Colonic mucosa (tissue), 4 donors: ENCODE data around the gene PCDHA6. TPM values are rescaled to one million over a fixed set of nuclear protein-coding genes. Genes with fewer than 3 reads are reported as not detected.
A peak's percentile ranks its signal among the peaks of the same experiment; 100 is the strongest.
"Not testable (repeated sequence)": the region's sequence is repeated elsewhere in the genome, so short reads cannot be mapped to it uniquely, and the experiment has no call there.

Experiments
- DNase-seq: peaks from one replicate; pipeline ENCODE4 v3.0.0-alpha.2; 2020
- H3K27ac ChIP-seq: fragments of 200-600 bp; one replicate; pipeline ENCODE4 v1.8.0; 2021
- H3K27me3 ChIP-seq: fragments of 200-600 bp; one replicate; pipeline ENCODE4 v1.8.0; 2021
- H3K36me3 ChIP-seq: fragments of 200-600 bp; one replicate; pipeline ENCODE4 v1.8.0; 2021
- H3K4me1 ChIP-seq: fragments of 200-600 bp; one replicate; pipeline ENCODE4 v1.8.0; 2021; ENCODE audit warnings: mild to moderate bottlenecking
- H3K4me3 ChIP-seq: fragments of 200-600 bp; one replicate; pipeline ENCODE4 v1.8.0; 2021
- H3K9ac ChIP-seq, 2 donors: one replicate each; pipeline ENCODE4 v1.7.0; 2013; ENCODE audit warnings: control low read depth in 2 of 2, low read depth in 2 of 2, low read length in 2 of 2
- H3K9me3 ChIP-seq: fragments of 200-600 bp; one replicate; pipeline ENCODE4 v1.8.0; 2021
- intact Hi-C: fragments of 100-400 bp; cut with DNase I; formaldehyde crosslinking; loops from one replicate; pipeline ENCODE4 v1.14.1; 2022
- total RNA-seq, 2 donors: library from RNA; stranded (reverse); fragmentation: NEBNext Ultra II Directional in 1 of 2; extraction: Animal tissue kit (Norgen Biotek cat#: 25700) in 1 of 2; gene quantifications; one replicate each; pipeline ENCODE4 v1.2.1, GENCODE V29; 2021
- TF ChIP-seq, protein P1 (sequence below): fragments of 200-600 bp; IDR thresholded peaks from one replicate; pipeline ENCODE4 v1.8.0; 2022; ENCODE audit warnings: antibody characterized with exemption, mild to moderate bottlenecking
- donor health status: healthy.
- donor health status: DM: no; HTN: no; CAD: no.
- donor health status: DM: no; HTN: no; CAD: no.

The PCDHA6 gene
- total RNA-seq, 2 donors from 2014 or later: 0.11 to 0.12 TPM

DNA sequence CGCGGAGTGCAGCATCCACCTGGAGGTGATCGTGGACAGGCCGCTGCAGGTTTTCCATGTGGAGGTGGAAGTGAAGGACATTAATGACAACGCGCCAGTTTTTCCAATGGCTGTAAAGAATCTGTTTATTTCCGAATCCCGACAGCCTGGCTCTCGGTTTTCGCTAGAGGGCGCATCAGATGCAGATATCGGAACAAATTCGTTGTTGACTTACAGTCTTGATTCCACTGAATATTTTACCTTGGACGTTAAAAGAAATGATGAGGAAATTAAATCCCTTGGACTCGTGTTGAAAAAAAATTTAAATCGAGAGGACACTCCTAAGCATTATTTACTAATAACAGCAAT lies 26.3 kb upstream of the PCDHA6 start:
- TF ChIP-seq, protein P1, sequence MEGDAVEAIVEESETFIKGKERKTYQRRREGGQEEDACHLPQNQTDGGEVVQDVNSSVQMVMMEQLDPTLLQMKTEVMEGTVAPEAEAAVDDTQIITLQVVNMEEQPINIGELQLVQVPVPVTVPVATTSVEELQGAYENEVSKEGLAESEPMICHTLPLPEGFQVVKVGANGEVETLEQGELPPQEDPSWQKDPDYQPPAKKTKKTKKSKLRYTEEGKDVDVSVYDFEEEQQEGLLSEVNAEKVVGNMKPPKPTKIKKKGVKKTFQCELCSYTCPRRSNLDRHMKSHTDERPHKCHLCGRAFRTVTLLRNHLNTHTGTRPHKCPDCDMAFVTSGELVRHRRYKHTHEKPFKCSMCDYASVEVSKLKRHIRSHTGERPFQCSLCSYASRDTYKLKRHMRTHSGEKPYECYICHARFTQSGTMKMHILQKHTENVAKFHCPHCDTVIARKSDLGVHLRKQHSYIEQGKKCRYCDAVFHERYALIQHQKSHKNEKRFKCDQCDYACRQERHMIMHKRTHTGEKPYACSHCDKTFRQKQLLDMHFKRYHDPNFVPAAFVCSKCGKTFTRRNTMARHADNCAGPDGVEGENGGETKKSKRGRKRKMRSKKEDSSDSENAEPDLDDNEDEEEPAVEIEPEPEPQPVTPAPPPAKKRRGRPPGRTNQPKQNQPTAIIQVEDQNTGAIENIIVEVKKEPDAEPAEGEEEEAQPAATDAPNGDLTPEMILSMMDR: no peak
- no peaks in the 10 kb centered on the region for H3K27me3 ChIP-seq

DNA sequence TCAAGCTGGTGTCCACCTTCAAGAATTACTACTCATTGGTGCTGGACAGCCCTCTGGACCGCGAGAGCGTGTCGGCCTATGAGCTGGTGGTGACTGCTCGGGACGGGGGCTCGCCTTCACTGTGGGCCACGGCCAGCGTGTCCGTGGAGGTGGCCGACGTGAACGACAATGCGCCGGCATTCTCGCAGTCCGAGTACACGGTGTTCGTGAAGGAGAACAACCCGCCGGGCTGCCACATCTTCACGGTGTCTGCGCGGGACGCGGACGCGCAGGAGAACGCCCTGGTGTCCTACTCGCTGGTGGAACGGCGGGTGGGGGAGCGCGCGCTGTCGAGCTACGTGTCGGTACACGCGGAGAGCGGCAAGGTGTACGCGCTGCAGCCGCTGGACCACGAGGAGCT lies 25.4 kb upstream of the PCDHA6 start:
- H3K27me3 ChIP-seq, H3K36me3 ChIP-seq, H3K9me3 ChIP-seq, H3K27ac ChIP-seq, H3K4me3 ChIP-seq, intact Hi-C loops, H3K4me1 ChIP-seq, H3K9ac ChIP-seq, DNase-seq: not testable (repeated sequence)

More for the DNA sequence above, 26.3 kb upstream of the PCDHA6 start:
- no peaks in the 10 kb centered on the region for H3K36me3 ChIP-seq
- no peak overlapping the region for H3K27ac ChIP-seq
- no peaks in the 10 kb centered on the region for H3K4me1 ChIP-seq
- no peaks in the 10 kb centered on the region for H3K9me3 ChIP-seq
- H3K9ac ChIP-seq: no peak overlapping the region
- DNase-seq: no peak
- peak overlapping the region; percentile 10 for H3K4me3 ChIP-seq
- intact Hi-C loops: no loop called here

DNA sequence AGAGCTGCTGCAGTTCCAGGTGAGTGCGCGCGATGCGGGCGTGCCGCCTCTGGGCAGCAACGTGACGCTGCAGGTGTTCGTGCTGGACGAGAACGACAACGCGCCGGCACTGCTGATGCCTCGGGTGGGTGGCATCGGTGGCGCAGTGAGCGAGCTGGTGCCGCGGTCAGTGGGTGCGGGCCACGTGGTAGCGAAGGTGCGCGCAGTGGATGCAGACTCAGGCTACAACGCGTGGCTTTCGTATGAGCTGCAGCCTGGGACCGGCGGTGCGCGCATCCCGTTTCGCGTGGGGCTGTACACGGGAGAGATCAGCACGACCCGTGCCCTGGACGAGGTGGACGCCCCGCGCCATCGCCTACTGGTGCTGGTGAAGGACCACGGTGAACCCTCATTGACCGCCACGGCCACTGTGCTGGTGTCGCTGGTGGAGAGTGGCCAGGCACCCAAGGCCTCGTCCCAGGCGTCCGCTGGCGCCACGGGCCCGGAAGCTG lies 24.9 kb upstream of the PCDHA6 start:
- intact Hi-C loops: no loop called here
- no peak for DNase-seq
- no peak overlapping the region for H3K27ac ChIP-seq
- H3K9me3 ChIP-seq: no peaks in the 10 kb centered on the region
- no peaks in the 10 kb centered on the region for H3K36me3 ChIP-seq
- no peak overlapping the region for H3K9ac ChIP-seq
- H3K4me1 ChIP-seq: no peaks in the 10 kb centered on the region
- TF ChIP-seq, protein P1: no peak
- no peaks in the 10 kb centered on the region for H3K27me3 ChIP-seq
- H3K4me3 ChIP-seq: no peak overlapping the region

DNA sequence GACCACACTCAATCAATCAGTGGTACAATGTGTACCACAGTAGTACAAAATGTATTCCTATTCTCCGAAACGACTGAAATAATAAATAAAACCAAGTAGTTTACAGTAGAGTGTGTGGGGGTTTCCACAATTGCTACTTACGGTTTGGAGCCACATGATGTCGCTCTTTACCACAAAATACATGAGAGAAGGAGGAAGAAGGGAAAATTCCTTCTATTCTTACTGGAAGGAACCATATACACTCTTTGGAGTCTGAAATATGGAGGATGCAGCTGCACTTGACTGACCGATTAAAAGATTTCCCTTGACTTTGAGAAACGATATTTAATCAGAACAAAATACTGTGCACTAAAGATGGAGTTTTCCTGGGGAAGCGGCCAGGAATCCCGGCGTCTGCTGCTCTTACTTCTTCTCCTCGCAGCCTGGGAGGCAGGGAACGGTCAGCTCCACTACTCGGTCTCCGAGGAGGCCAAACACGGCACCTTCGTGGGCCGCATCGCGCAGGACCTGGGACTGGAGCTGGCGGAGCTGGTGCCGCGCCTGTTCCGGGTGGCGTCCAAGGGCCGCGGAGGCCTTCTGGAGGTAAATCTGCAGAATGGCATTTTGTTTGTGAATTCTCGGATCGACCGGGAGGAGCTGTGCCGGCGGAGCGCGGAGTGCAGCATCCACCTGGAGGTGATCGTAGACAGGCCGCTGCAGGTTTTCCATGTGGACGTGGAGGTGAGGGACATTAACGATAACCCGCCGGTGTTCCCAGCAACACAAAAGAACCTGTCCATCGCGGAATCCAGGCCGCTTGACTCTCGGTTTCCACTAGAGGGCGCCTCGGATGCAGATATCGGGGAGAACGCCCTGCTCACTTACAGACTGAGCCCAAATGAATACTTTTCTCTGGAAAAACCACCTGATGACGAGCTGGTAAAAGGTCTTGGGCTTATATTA lies 20.7 kb upstream of the PCDHA6 start, which contains the start of gene PCDHA4:
PCDHA4 (plus strand) TSS at position 235 of the 942 bp plus-strand sequence.
- Histone ChIP-seq H3K9me3 (no peaks in the 10 kb centered on the region), H3K4me3 (peak within 1 kb of the TSS; percentile 17), H3K9ac (no peak within 1 kb of the TSS), H3K27ac (no peak within 1 kb of the TSS), H3K36me3 (no peaks in the 10 kb centered on the region), H3K4me1 (no peaks in the 10 kb centered on the region), H3K27me3 (no peaks in the 10 kb centered on the region)
- TF ChIP-seq, protein P1: no peak
- intact Hi-C loops: no loop called here
- DNase-seq: peak; percentile 41

DNA sequence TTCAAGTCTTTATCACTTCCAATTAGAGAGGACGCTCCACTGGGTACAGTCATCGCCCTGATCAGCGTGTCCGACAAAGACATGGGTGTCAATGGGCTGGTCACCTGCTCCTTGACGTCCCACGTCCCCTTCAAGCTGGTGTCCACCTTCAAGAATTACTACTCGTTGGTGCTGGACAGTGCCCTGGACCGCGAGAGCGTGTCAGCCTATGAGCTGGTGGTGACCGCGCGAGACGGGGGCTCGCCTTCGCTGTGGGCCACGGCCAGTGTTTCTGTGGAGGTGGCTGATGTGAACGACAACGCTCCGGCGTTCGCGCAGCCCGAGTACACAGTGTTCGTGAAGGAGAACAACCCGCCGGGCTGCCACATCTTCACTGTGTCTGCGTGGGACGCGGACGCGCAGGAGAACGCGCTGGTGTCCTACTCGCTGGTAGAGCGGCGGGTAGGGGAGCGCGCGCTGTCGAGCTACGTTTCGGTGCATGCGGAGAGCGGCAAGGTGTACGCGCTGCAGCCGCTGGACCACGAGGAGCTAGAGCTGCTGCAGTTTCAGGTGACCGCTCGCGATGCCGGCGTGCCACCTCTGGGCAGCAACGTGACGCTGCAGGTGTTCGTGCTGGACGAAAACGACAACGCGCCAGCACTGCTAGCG lies 19.4 kb upstream of the PCDHA6 start:
- H3K36me3 ChIP-seq, intact Hi-C loops, H3K9me3 ChIP-seq, H3K9ac ChIP-seq, DNase-seq, H3K4me1 ChIP-seq, H3K27me3 ChIP-seq, H3K4me3 ChIP-seq, H3K27ac ChIP-seq: not testable (repeated sequence)

DNA sequence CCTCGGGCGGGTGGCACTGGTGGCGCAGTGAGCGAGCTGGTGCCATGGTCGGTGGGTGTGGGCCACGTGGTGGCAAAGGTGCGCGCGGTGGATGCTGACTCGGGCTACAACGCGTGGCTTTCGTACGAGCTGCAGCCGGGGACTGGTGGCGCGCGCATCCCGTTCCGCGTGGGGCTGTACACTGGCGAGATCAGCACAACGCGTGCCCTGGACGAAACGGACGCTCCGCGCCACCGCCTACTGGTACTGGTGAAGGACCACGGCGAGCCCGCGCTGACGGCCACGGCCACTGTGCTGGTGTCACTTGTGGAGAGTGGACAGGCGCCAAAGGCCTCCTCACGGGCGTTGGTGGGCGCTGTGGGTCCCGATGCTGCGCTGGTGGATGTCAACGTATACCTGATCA lies 18.9 kb upstream of the PCDHA6 start:
- Histone ChIP-seq H3K36me3 (no peaks in the 10 kb centered on the region), H3K4me3 (no peak overlapping the region), H3K9me3 (no peaks in the 10 kb centered on the region), H3K4me1 (no peaks in the 10 kb centered on the region), H3K27ac (no peak overlapping the region), H3K27me3 (no peaks in the 10 kb centered on the region), H3K9ac (no peak overlapping the region)
- intact Hi-C loops: no loop called here
- no peak for DNase-seq
- TF ChIP-seq, protein P1: no peak
